HG03439 (cell line): ENCODE measurements around the gene PCDHA1.

ENCODE experiments used
- ATAC-seq: cut with Tn5 transposase; IDR thresholded peaks from one replicate; pipeline ENCODE4 v1.9.1; 2021; ENCODE audit warnings: mild to moderate bottlenecking, moderate library complexity; ENCODE audit not compliant: unreplicated experiment

The PCDHA1 gene

GRCh38 chr5:140986117-140986521, 200.2 kb downstream of the PCDHA1 start:
- ATAC-seq, result no peak

- no peak for ATAC-seq
Observed at GRCh38 chr5:140988100-140988499, 202.2 kb downstream of the PCDHA1 start.

GRCh38 chr5:140988608-140989007, 202.7 kb downstream of the PCDHA1 start:
- ATAC-seq, result no peak

- ATAC-seq, result no peak
Observed at GRCh38 chr5:140989254-140990020, 203.5 kb downstream of the PCDHA1 start.

GRCh38 chr5:140992828-140993227, 206.9 kb downstream of the PCDHA1 start:
- ATAC-seq, result no peak

GRCh38 chr5:140996060-140996459, 210.1 kb downstream of the PCDHA1 start:
- ATAC-seq, result no peak

GRCh38 chr5:140998921-140999410, 213.0 kb downstream of the PCDHA1 start:
- ATAC-seq, result no peak

GRCh38 chr5:141001446-141001843, 215.5 kb downstream of the PCDHA1 start:
- no peak for ATAC-seq

- no peak for ATAC-seq
Observed at GRCh38 chr5:141001844-141002604, 216.1 kb downstream of the PCDHA1 start.

- ATAC-seq, result no peak
Observed at GRCh38 chr5:141002605-141002965, 216.6 kb downstream of the PCDHA1 start.

- no peak for ATAC-seq
Observed at GRCh38 chr5:141003031-141003430, 217.1 kb downstream of the PCDHA1 start.

GRCh38 chr5:141003791-141004611, 218.1 kb downstream of the PCDHA1 start:
- ATAC-seq, result no peak

GRCh38 chr5:141007791-141008190, 221.9 kb downstream of the PCDHA1 start:
- ATAC-seq, result no peak

- ATAC-seq, result no peak
Observed at GRCh38 chr5:141010047-141010793, 224.3 kb downstream of the PCDHA1 start.

- no peak for ATAC-seq
Observed at GRCh38 chr5:141017943-141018342, 232.0 kb downstream of the PCDHA1 start.

GRCh38 chr5:141022384-141022783, 236.4 kb downstream of the PCDHA1 start:
- ATAC-seq, result no peak

- no peak for ATAC-seq
Observed at GRCh38 chr5:141031006-141031405, 245.1 kb downstream of the PCDHA1 start.

GRCh38 chr5:141032626-141033025, 246.7 kb downstream of the PCDHA1 start:
- no peak for ATAC-seq

- ATAC-seq, result no peak
Observed at GRCh38 chr5:141039061-141039460, 253.1 kb downstream of the PCDHA1 start.

GRCh38 chr5:141039517-141039916, 253.6 kb downstream of the PCDHA1 start:
- ATAC-seq, result no peak
